Heart right ventricle (tissue), 16 donors: ENCODE data around the gene TMEM139. TPM values are rescaled to one million over a fixed set of nuclear protein-coding genes. Genes with fewer than 3 reads are reported as not detected.
A peak's percentile ranks its signal among the peaks of the same experiment; 100 is the strongest.

Source experiments
- ATAC-seq, 8 donors: fragments of 200-7000 bp; cut with Tn5 transposase; one replicate each; pipeline ENCODE4 v1.9.1; 2020; ENCODE audit warnings: mild to moderate bottlenecking in 8 of 8, moderate library complexity in 8 of 8, moderate number of reproducible peaks in 1 of 8
- DNase-seq, 2 donors: peaks; one replicate each; pipeline ENCODE4 v3.0.0-alpha.2; 2020
- H3K27ac ChIP-seq, 10 donors: fragments of 200-600 bp; sonication (generic) in 2 of 10; one replicate each; pipeline versions ENCODE4 v1.5.0 to v1.8.0; 2020 to 2022; ENCODE audit warnings: mild to moderate bottlenecking in 3 of 10
- H3K27me3 ChIP-seq, 7 donors: fragments of 200-600 bp; one replicate each; pipeline ENCODE4 v1.8.0; 2021 to 2022; ENCODE audit warnings: mild to moderate bottlenecking in 2 of 7
- H3K36me3 ChIP-seq, 9 donors: fragments of 200-600 bp; sonication (generic) in 1 of 9; one replicate each; pipeline versions ENCODE4 v1.5.0 to v1.8.0; 2020 to 2022; ENCODE audit warnings: mild to moderate bottlenecking in 2 of 9
- H3K4me1 ChIP-seq, 9 donors: fragments of 200-600 bp; sonication (generic) in 1 of 9; one replicate each; pipeline versions ENCODE4 v1.5.0 to v1.8.0; 2020 to 2022; ENCODE audit warnings: mild to moderate bottlenecking in 4 of 9
- H3K4me3 ChIP-seq, 10 donors: fragments of 200-600 bp; sonication (generic) in 2 of 10; one replicate each; pipeline versions ENCODE4 v1.5.0 to v1.8.0; 2020 to 2022; ENCODE audit warnings: mild to moderate bottlenecking in 7 of 10, moderate library complexity in 2 of 10
- H3K9me3 ChIP-seq, 11 donors: fragments of 200-600 bp in 10 of 11; sonication (generic) in 2 of 11; one replicate each; pipeline versions ENCODE4 v1.5.0 to v1.8.0; 2013 to 2022; ENCODE audit warnings: mild to moderate bottlenecking in 2 of 11, control low read depth in 1 of 11, moderate library complexity in 1 of 11
- WGBS, 2 donors: extraction: QIAGEN DNeasy Blood & Tissue Kit; methylation state at CpG; one replicate each; pipeline ENCODE4 v1.1.7; 2013; ENCODE audit warnings: inconsistent platforms in 1 of 2; 5-methylcytosine and 5-hydroxymethylcytosine counted together
- intact Hi-C, 10 donors: fragments of 100-400 bp; cut with DNase I; formaldehyde crosslinking; loops; one replicate each; pipeline versions ENCODE4 v1.11.1 to v1.14.2; 2022
- polyA plus RNA-seq, 2 donors: library from polyadenylated mRNA; stranded (reverse); fragments of 200-250 nt; gene quantifications; one replicate each; pipeline ENCODE4 v1.2.3, GENCODE V29; 2013
- total RNA-seq, 10 donors: library from RNA; stranded (reverse); fragmentation: NEBNext Ultra II Directional in 3 of 10; extraction: Animal tissue kit (Norgen Biotek cat#: 25700) in 3 of 10; gene quantifications; one replicate each; pipeline versions ENCODE4 v1.2.1 to v1.2.4, GENCODE V29; 2021 to 2023
- TF ChIP-seq, protein P1 (sequence below), 9 donors: fragments of 200-600 bp; sonication (generic) in 2 of 9; IDR thresholded peaks; one replicate each; pipeline versions ENCODE4 v1.5.0 to v1.8.0; 2021 to 2022; ENCODE audit warnings: antibody characterized with exemption in 9 of 9, mild to moderate bottlenecking in 5 of 9, moderate library complexity in 1 of 9
- donor health status: Arrhythmogenic right ventricular cardiomyopathy.
- donor health status: ischemic (EF 13 %, LVEDD 7.1; RV severe dilation, severe dysfunction).
- donor health status: healthy with polysubstance abuse.
- donor health status: DM: no; HTN: yes; CAD: no.
- donor health status: DM: no; HTN: no; CAD: no.
- donor health status: ischemic (EF 25% LVEDD 6.9; RV normal size, moderate dysfunction).
- donor health status: ischemic (EF 25% LVEDD 5.7; RV mildly dilated, moderate dysfunction).
- donor health status: healthy.
- donor health status: DM: yes; HTN: yes; CAD: no.
- donor health status: Ischemic cardiomyopathy.
- donor health status: ischemic (EF 35%, LVEDD 5.7; RV mildly dilated, moderate dysfunction).
- donor health status: nonischemic (EF 11% LVEDD 7.7; RV severe dilation, severe dysfunction).
- donor health status: DM: yes; HTN: yes; CAD: no.
- donor health status: PGD.
- donor health status: ischemic (EF 29% LVEDD 5.4; RV normal size, mild dysfunction).
- donor health status: nonischemic (EF 23%, LVEDD 6.1; RV moderate dilation, normal function).

Gene TMEM139
- total and polyA plus RNA-seq, 12 donors: 2.6 to 18.0 (median 11.1) TPM

DNA sequence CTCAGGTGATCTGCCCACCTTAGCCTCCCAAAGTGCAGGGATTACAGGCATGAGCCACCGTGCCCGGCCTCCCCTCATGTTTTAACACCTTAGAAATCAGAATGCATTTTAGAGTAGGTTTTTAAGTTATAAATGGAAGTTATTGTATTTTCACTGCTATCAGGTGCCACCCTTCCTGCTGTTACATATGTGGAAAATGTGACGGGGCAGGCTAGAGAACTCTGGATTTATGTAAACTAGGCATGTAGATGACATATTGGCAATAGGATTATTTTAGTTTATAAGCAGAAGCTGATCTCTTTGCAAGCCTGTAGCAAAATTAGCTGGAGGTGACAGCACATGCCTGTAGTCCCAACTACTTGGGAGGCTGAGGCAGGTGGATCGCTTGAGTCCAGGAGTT lies 5.5 kb downstream of the TMEM139 start:
- Histone ChIP-seq H3K27me3 (no peaks in the 10 kb centered on the region), H3K4me3 (peak overlapping the region in 6 of 10 donors; percentile 90 to 100 (median 98)), H3K27ac (peak overlapping the region in 1 of 10 donors; percentile 96), H3K36me3 (peaks cover 0 to 52% (median 32%) of the 10 kb centered on the region in 9 donors), H3K9me3 (no peaks in the 10 kb centered on the region), H3K4me1 (peaks cover 0 to 50% (median 40%) of the 10 kb centered on the region in 9 donors)
- ATAC-seq: no peak
- 68 to 69% methylated on average over 4 of the region's 4 CpGs for WGBS, 2 donors
- TF ChIP-seq, protein P1, sequence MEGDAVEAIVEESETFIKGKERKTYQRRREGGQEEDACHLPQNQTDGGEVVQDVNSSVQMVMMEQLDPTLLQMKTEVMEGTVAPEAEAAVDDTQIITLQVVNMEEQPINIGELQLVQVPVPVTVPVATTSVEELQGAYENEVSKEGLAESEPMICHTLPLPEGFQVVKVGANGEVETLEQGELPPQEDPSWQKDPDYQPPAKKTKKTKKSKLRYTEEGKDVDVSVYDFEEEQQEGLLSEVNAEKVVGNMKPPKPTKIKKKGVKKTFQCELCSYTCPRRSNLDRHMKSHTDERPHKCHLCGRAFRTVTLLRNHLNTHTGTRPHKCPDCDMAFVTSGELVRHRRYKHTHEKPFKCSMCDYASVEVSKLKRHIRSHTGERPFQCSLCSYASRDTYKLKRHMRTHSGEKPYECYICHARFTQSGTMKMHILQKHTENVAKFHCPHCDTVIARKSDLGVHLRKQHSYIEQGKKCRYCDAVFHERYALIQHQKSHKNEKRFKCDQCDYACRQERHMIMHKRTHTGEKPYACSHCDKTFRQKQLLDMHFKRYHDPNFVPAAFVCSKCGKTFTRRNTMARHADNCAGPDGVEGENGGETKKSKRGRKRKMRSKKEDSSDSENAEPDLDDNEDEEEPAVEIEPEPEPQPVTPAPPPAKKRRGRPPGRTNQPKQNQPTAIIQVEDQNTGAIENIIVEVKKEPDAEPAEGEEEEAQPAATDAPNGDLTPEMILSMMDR (IDR thresholded peaks at IDR 0.05): no peak
- DNase-seq: no peak
- intact Hi-C loops: no loop called here

DNA sequence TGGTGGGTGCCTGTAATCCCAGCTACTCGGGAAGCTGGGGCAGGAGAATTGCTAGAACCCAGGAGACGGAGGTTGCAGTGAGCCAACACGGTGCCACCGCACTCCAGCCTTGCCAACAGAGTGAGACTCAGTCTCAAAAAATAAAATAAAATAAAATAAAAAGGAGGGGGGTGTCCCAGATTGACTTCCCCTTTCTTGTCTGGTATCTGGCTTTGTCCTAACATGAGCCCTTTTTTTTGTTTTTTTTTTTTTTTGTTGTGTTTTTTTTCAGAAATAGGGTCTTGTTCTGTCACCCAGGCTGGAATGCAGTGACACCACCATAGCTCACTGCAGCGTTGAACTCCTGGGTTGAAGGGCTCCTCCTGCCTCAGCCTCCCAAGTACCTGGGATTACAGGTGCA lies 8.1 kb downstream of the TMEM139 start:
- peaks cover 0 to 54% (median 49%) of the 10 kb centered on the region in 9 donors for H3K4me1 ChIP-seq
- no peaks in the 10 kb centered on the region for H3K27me3 ChIP-seq
- no peak for DNase-seq
- 96% methylated on average over 5 of the region's 5 CpGs for WGBS, 2 donors
- TF ChIP-seq, protein P1 (IDR thresholded peaks at IDR 0.05): no peak
- H3K27ac ChIP-seq: no peak overlapping the region
- intact Hi-C loops: no loop called here
- ATAC-seq: no peak
- no peaks in the 10 kb centered on the region for H3K9me3 ChIP-seq
- H3K4me3 ChIP-seq: no peak overlapping the region
- peaks cover 0 to 78% (median 36%) of the 10 kb centered on the region in 9 donors for H3K36me3 ChIP-seq

GRCh38 chr7:143295870-143296269 lies 11.1 kb downstream of the TMEM139 start:
- H3K36me3 ChIP-seq: peaks cover 0 to 100% (median 59%) of the 10 kb centered on the region in 9 donors
- H3K9me3 ChIP-seq: no peaks in the 10 kb centered on the region
- TF ChIP-seq, protein P1 (IDR thresholded peaks at IDR 0.05): no peak
- DNase-seq: no peak
- peak overlapping the region in 2 of 10 donors; percentile 10 to 55 for H3K27ac ChIP-seq
- no peak for ATAC-seq
- no peak overlapping the region for H3K4me3 ChIP-seq
- no peaks in the 10 kb centered on the region for H3K27me3 ChIP-seq
- peaks cover 0 to 54% (median 29%) of the 10 kb centered on the region in 9 donors for H3K4me1 ChIP-seq
- intact Hi-C loops: loop anchor here in 2 of 10 donors (1.0 to 5.0 kb wide), 2 partner anchors 26 to 34 kb away; partner anchors contain the start of gene GSTK1 (in 1 of the 2)

- no peak overlapping the region for H3K4me3 ChIP-seq
- H3K9me3 ChIP-seq: no peaks in the 10 kb centered on the region
- peaks cover 0 to 52% (median 25%) of the 10 kb centered on the region in 9 donors for H3K4me1 ChIP-seq
- peaks cover 0 to 100% (median 60%) of the 10 kb centered on the region in 9 donors for H3K36me3 ChIP-seq
- ATAC-seq (no peak), DNase-seq (no peak)
- peak overlapping the region in 5 of 10 donors; percentile 0 to 55 (median 9) for H3K27ac ChIP-seq
- intact Hi-C loops: loop anchor here in 1 of 10 donors (5.0 kb wide), 1 partner anchor 34 kb away; the partner anchor contains the start of gene GSTK1
- no peaks in the 10 kb centered on the region for H3K27me3 ChIP-seq
- TF ChIP-seq, protein P1 (IDR thresholded peaks at IDR 0.05): no peak
- WGBS, 2 donors: 20 to 21% methylated on average over 2 of the region's 2 CpGs
Observed at GRCh38 chr7:143296686-143297085, 11.9 kb downstream of the TMEM139 start.
